A673 (cell line): ENCODE results near the gene MAN1C1.

Experiments used
- CTCF ChIP-seq: fragments of 300-800, 200-600 bp; sonication (generic); conservative IDR thresholded peaks from 2 replicates; pipeline ENCODE4 v1.5.1; 2017; ENCODE audit warnings: low read depth, mild to moderate bottlenecking, antibody characterized with exemption, low read length, moderate library complexity, mixed read lengths
- EZH2 ChIP-seq: fragments of 200-600 bp; sonication (generic); IDR thresholded peaks from 2 replicates; pipeline ENCODE4 v1.6.1; 2017; ENCODE audit warnings: borderline replicate concordance, low read depth, mild to moderate bottlenecking, mixed read lengths, antibody characterized with exemption, low read length; ENCODE audit not compliant: poor library complexity, severe bottlenecking

DNA sequence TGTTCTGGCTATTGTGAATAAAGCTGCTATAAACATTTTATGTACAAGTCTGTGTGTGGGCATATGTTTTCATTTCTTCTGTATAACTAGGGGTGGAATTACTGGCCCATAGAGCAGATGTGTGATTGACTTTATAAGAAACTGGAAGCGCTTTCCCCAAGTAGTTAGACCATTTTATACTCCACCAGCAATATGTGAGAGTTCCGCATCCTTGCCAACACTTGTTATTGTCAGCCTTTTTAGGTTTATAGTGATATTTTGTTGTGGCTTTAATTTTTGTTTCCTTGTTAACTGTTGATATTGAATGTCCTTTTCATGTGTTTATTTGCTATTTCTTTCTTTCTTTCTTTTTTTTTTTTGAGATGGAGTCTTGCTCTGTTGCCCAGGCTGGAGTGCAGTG, 9.4 kb downstream of the MAN1C1 start:
- TF ChIP-seq CTCF, result no peak
- TF ChIP-seq EZH2, result no peak
